HepG2 (cell line): ENCODE data around the gene SLC16A3. TPM values are rescaled to one million over a fixed set of nuclear protein-coding genes. Genes with fewer than 3 reads are reported as not detected.

ENCODE experiments used
- AGO1 ChIP-seq: fragments of 200-400 bp; formaldehyde crosslinking; IDR thresholded peaks from 2 replicates; pipeline ENCODE4 v1.6.1; 2017; ENCODE audit warnings: mild to moderate bottlenecking, low read depth, low read length, moderate library complexity; ENCODE audit not compliant: poor library complexity, severe bottlenecking
- BCL6 ChIP-seq: IDR thresholded peaks from 2 replicates; pipeline ENCODE4 v1.6.1; 2016; ENCODE audit warnings: missing genetic modification reagents, missing compliant biosample characterization
- BRD4 ChIP-seq: sonication (generic); formaldehyde crosslinking; IDR thresholded peaks from 2 replicates; pipeline ENCODE4 v1.4.0; 2020; ENCODE audit warnings: missing genetic modification reagents
- DPF2 ChIP-seq: sonication (generic); formaldehyde crosslinking; IDR thresholded peaks from 2 replicates; pipeline ENCODE4 v1.4.0; 2020; ENCODE audit warnings: mild to moderate bottlenecking, low read depth, missing genetic modification reagents, borderline replicate concordance
- DRAP1 ChIP-seq: IDR thresholded peaks from 2 replicates; pipeline ENCODE4 v1.6.1; 2016; ENCODE audit warnings: missing genetic modification reagents, missing compliant biosample characterization
- EP300 ChIP-seq, 3 experiments: sonication (generic) in 1 of 3; formaldehyde crosslinking in 1 of 3; IDR thresholded peaks; 2 replicates each; pipeline versions ENCODE4 v1.5.1 to v1.6.1; 2011 to 2020; ENCODE audit warnings: low read depth in 2 of 3, low read length in 2 of 3, borderline replicate concordance in 1 of 3, improper control_type of control experiment in 1 of 3, mild to moderate bottlenecking in 1 of 3, missing genetic modification reagents in 1 of 3, moderate library complexity in 1 of 3
- FOXK1 ChIP-seq: sonication (generic); formaldehyde crosslinking; IDR thresholded peaks from 2 replicates; pipeline ENCODE4 v1.4.0; 2020; ENCODE audit warnings: low read depth, missing genetic modification reagents, borderline replicate concordance
- POLR2AphosphoS5 ChIP-seq: IDR thresholded peaks from 2 replicates; pipeline ENCODE4 v1.6.1; 2012; ENCODE audit warnings: low read depth, low read length
- RFX5 ChIP-seq: IDR thresholded peaks from 2 replicates; pipeline ENCODE4 v1.6.1; 2011; ENCODE audit warnings: low read depth, low read length, improper control_type of control experiment
- THAP11 ChIP-seq: IDR thresholded peaks from 2 replicates; pipeline ENCODE4 v1.6.1; 2016; ENCODE audit warnings: missing biosample characterization, missing genetic modification reagents
- USF2 ChIP-seq, 2 experiments: sonication (generic) in 1 of 2; formaldehyde crosslinking in 1 of 2; IDR thresholded peaks; 2 replicates each; pipeline versions ENCODE4 v1.5.1 to v1.6.1; 2011 to 2020; ENCODE audit warnings: borderline replicate concordance in 1 of 2, low read depth in 1 of 2, low read length in 1 of 2, mild to moderate bottlenecking in 1 of 2, missing genetic modification reagents in 1 of 2, moderate library complexity in 1 of 2
- ZFP41 ChIP-seq: sonication (generic); formaldehyde crosslinking; IDR thresholded peaks from 2 replicates; pipeline ENCODE4 v1.4.0; 2020; ENCODE audit warnings: mild to moderate bottlenecking, missing genetic modification reagents, borderline replicate concordance
- ZFY ChIP-seq: sonication (generic); formaldehyde crosslinking; IDR thresholded peaks from 2 replicates; pipeline ENCODE4 v1.4.0; 2020; ENCODE audit warnings: missing genetic modification reagents
- ZKSCAN8 ChIP-seq: IDR thresholded peaks from 2 replicates; pipeline ENCODE4 v1.6.1; 2016; ENCODE audit warnings: borderline replicate concordance, missing genetic modification reagents, missing compliant biosample characterization
- ZNF143 ChIP-seq: sonication (generic); formaldehyde crosslinking; IDR thresholded peaks from 2 replicates; pipeline ENCODE4 v1.4.0; 2020; ENCODE audit warnings: missing genetic modification reagents
- ZNF207 ChIP-seq: fragments of 450-650 bp; IDR thresholded peaks from 2 replicates; pipeline ENCODE4 v1.6.1; 2016; ENCODE audit warnings: antibody characterized with exemption, borderline replicate concordance
- ZNF260 ChIP-seq: sonication (generic); formaldehyde crosslinking; IDR thresholded peaks from 2 replicates; pipeline ENCODE4 v1.4.0; 2020; ENCODE audit warnings: missing genetic modification reagents, low read depth, mild to moderate bottlenecking, borderline replicate concordance
- ZNF672 ChIP-seq: sonication (generic); formaldehyde crosslinking; IDR thresholded peaks from 2 replicates; pipeline ENCODE4 v1.8.1; 2022; ENCODE audit warnings: missing genetic modification reagents
- ZNF720 ChIP-seq: sonication (generic); formaldehyde crosslinking; IDR thresholded peaks from 2 replicates; pipeline ENCODE4 v1.4.0; 2020; ENCODE audit warnings: missing genetic modification reagents
- ZNF776 ChIP-seq: sonication (generic); formaldehyde crosslinking; IDR thresholded peaks from 2 replicates; pipeline ENCODE4 v1.4.0; 2020; ENCODE audit warnings: mild to moderate bottlenecking, missing genetic modification reagents
- ZSCAN12 ChIP-seq: sonication (generic); formaldehyde crosslinking; IDR thresholded peaks from 2 replicates; pipeline ENCODE4 v1.9.0; 2021; ENCODE audit warnings: mild to moderate bottlenecking, missing genetic modification reagents
- polyA plus RNA-seq, 8 experiments: library from polyadenylated mRNA; depleted of rRNA in 3 of 8; stranded (reverse) in 7 of 8; unstranded in 1 of 8; fragments of >200 nt; fragmentation: Illumina TruSeq in 4 of 8; extraction: Trizol in 4 of 8; gene quantifications; 2 replicates each; pipeline versions ENCODE4 v1.2.1 to v1.2.3, GENCODE V29; 2011 to 2016; ENCODE audit warnings: low read depth in 4 of 8, missing spikeins in 1 of 8, mixed read lengths in 1 of 8; ENCODE audit not compliant: insufficient read depth in 1 of 8
- total RNA-seq, 5 experiments: library from RNA; depleted of rRNA; stranded (reverse); fragments of >200 nt; fragmentation: Illumina TruSeq; extraction: Trizol; gene quantifications; 2 replicates each; pipeline ENCODE4 v1.2.3, GENCODE V29; 2016; ENCODE audit warnings: low read depth in 1 of 5
- TF ChIP-seq, protein P1 (sequence below): sonication (generic); formaldehyde crosslinking; IDR thresholded peaks from 2 replicates; pipeline ENCODE4 v1.5.1; 2020; ENCODE audit warnings: mild to moderate bottlenecking, missing genetic modification reagents
- TF ChIP-seq, protein P2 (sequence below): sonication (generic); formaldehyde crosslinking; IDR thresholded peaks from 2 replicates; pipeline ENCODE4 v1.8.1; 2022; ENCODE audit warnings: mild to moderate bottlenecking, missing genetic modification reagents

Gene SLC16A3
- total and polyA plus RNA-seq, 2 of the 13 experiments (the other 11 are each of a cell fraction or from before 2014, with no cell fraction given), result 242 to 349 TPM

GRCh38 chr17:82213251-82214011, 15.4 kb upstream of the SLC16A3 start (continued):
- TF ChIP-seq USF2 (IDR thresholded peaks at IDR 0.05; ENCODE audit: low read depth, low read length) (peak; percentile 76), USF2 (CRISPR knock-in tag; IDR thresholded peaks at IDR 0.05; ENCODE audit: borderline replicate concordance) (peak; percentile 78; the same call in 1 of the 2 replicates), FOXK1 (CRISPR knock-in tag) (0 out of 2 replicates have a peak, but pooled peaks have one; percentile 4), THAP11 (CRISPR knock-in tag) (no peak), ZKSCAN8 (CRISPR knock-in tag) (no peak), ZFY (CRISPR knock-in tag) (no peak), ZNF207 (no peak), DRAP1 (CRISPR knock-in tag) (0 out of 2 replicates have a peak, but pooled peaks have one; percentile 27), ZNF260 (CRISPR knock-in tag) (no peak), EP300 (IDR thresholded peaks at IDR 0.05; ENCODE audit: low read depth in 2 of 2, low read length in 2 of 2) (no peak), EP300 (CRISPR knock-in tag; IDR thresholded peaks at IDR 0.05; ENCODE audit: borderline replicate concordance) (no peak), AGO1 (peak; percentile 12), ZNF143 (CRISPR knock-in tag) (no peak), BRD4 (CRISPR knock-in tag) (no peak), ZNF776 (CRISPR knock-in tag) (0 out of 2 replicates have a peak, but pooled peaks have one; percentile 19), ZNF672 (CRISPR knock-in tag) (no peak), ZNF720 (CRISPR knock-in tag) (no peak), DPF2 (no peak), POLR2AphosphoS5 (peak; percentile 21; the same call in 1 of the 2 replicates), BCL6 (CRISPR knock-in tag) (no peak), ZFP41 (no peak), ZSCAN12 (CRISPR knock-in tag) (no peak), RFX5 (no peak)
- TF ChIP-seq, protein P1, sequence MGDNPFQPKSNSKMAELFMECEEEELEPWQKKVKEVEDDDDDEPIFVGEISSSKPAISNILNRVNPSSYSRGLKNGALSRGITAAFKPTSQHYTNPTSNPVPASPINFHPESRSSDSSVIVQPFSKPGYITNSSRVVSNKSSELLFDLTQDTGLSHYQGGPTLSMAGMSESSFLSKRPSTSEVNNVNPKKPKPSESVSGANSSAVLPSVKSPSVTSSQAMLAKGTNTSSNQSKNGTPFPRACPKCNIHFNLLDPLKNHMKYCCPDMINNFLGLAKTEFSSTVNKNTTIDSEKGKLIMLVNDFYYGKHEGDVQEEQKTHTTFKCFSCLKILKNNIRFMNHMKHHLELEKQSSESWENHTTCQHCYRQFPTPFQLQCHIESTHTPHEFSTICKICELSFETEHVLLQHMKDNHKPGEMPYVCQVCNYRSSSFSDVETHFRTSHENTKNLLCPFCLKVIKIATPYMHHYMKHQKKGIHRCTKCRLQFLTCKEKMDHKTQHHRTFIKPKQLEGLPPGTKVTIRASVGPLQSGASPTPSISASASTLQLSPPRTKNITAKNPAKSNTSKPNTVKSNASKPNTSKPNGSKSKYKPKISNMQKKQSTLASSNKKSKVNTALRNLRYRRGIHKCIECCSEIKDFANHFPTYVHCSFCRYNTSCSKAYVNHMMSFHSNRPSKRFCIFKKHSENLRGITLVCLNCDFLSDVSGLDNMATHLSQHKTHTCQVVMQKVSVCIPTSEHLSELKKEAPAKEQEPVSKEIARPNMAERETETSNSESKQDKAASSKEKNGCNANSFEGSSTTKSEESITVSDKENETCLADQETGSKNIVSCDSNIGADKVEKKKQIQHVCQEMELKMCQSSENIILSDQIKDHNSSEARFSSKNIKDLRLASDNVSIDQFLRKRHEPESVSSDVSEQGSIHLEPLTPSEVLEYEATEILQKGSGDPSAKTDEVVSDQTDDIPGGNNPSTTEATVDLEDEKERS (CRISPR knock-in tag), result no peak
- TF ChIP-seq, protein P2, sequence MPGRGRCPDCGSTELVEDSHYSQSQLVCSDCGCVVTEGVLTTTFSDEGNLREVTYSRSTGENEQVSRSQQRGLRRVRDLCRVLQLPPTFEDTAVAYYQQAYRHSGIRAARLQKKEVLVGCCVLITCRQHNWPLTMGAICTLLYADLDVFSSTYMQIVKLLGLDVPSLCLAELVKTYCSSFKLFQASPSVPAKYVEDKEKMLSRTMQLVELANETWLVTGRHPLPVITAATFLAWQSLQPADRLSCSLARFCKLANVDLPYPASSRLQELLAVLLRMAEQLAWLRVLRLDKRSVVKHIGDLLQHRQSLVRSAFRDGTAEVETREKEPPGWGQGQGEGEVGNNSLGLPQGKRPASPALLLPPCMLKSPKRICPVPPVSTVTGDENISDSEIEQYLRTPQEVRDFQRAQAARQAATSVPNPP (CRISPR knock-in tag), result no peak
